GM06990 (cell line): ENCODE measurements around the gene MFAP1.

Experiments used
- DNase-seq: peaks from one replicate; pipeline ENCODE4 v3.0.0-alpha.2; 2011; ENCODE audit not compliant: insufficient read length; ENCODE audit errors: extremely low read depth
- H3K27me3 ChIP-seq: replicated peaks from 2 replicates; pipeline ENCODE4 v1.6.0; 2011; ENCODE audit warnings: low read length; ENCODE audit not compliant: control insufficient read depth, insufficient read depth
- H3K36me3 ChIP-seq: 2 replicates; pipeline ENCODE4 v1.5.1; 2011; ENCODE audit warnings: low read length; ENCODE audit not compliant: control insufficient read depth, insufficient read depth
- H3K4me3 ChIP-seq: replicated peaks from 2 replicates; pipeline ENCODE4 v1.5.1; 2011; ENCODE audit warnings: low read depth, mild to moderate bottlenecking, control low read depth, low read length
- CTCF ChIP-seq: IDR thresholded peaks from 2 replicates; pipeline ENCODE4 v1.5.1; 2011; ENCODE audit warnings: low read length, control low read depth, mild to moderate bottlenecking, inconsistent platforms; ENCODE audit not compliant: insufficient read depth, poor library complexity, severe bottlenecking

MFAP1 gene

GRCh38 chr15:43789409-43789808 is 35.1 kb downstream of the MFAP1 start:
- TF ChIP-seq CTCF = no peak
- peak; percentile 57 for DNase-seq
- no peak overlapping the region for H3K4me3 ChIP-seq
- H3K36me3 ChIP-seq = peaks cover 6% of the 10 kb centered on the region
- H3K27me3 ChIP-seq = no peaks in the 10 kb centered on the region

GRCh38 chr15:43779016-43779415 is 45.5 kb downstream of the MFAP1 start:
- Histone ChIP-seq H3K27me3 (no peaks in the 10 kb centered on the region), H3K4me3 (no peak overlapping the region), H3K36me3 (no peaks in the 10 kb centered on the region)
- no peak for DNase-seq
- no peak for TF ChIP-seq CTCF

- DNase-seq = peak; percentile 95
- H3K36me3 ChIP-seq = peaks cover 2% of the 10 kb centered on the region
- peak overlapping the region; percentile 71 for H3K4me3 ChIP-seq
- TF ChIP-seq CTCF = peak; percentile 79
- H3K27me3 ChIP-seq = no peaks in the 10 kb centered on the region
Measured at GRCh38 chr15:43777267-43777914, 47.1 kb downstream of the MFAP1 start.

GRCh38 chr15:43776718-43777266 is 47.7 kb downstream of the MFAP1 start, which contains the start of gene ELL3:
ELL3 (minus strand) TSS chr15:43776966; CDS start chr15:43776901, 65 bp downstream.
- TF ChIP-seq CTCF = no peak

GRCh38 chr15:43776101-43776717 is 48.3 kb downstream of the MFAP1 start:
- H3K36me3 ChIP-seq = peaks cover 6% of the 10 kb centered on the region
- peak; percentile 88 for DNase-seq
- TF ChIP-seq CTCF = no peak
- H3K27me3 ChIP-seq = no peaks in the 10 kb centered on the region
- H3K4me3 ChIP-seq = peak overlapping the region; percentile 71

More at GRCh38 chr15:43776718-43777266, 47.7 kb downstream of the MFAP1 start, which contains the start of gene ELL3:
- peak; percentile 90 for DNase-seq
- peak within 1 kb of the TSS; percentile 71 for H3K4me3 ChIP-seq
- H3K36me3 ChIP-seq = peaks cover 5% of the 10 kb centered on the region
- H3K27me3 ChIP-seq = no peaks in the 10 kb centered on the region
